HEK293 (cell line): ENCODE results near the gene NPIPA7.
"Not testable (repeated sequence)": the region's sequence is repeated elsewhere in the genome, so short reads cannot be mapped to it uniquely, and the experiment has no call there.

ENCODE experiments used
- CTCF ChIA-PET: fragments of 350-600 bp; formaldehyde crosslinking; extraction: SDS; loops from one replicate; lab custom pipeline; 2021; ENCODE audit warnings: antibody characterized with exemption; lab: Yijun Ruan, JAX
- POLR2A ChIA-PET: fragments of 300-600 bp; formaldehyde crosslinking; extraction: SDS; loops from one replicate; lab custom pipeline; 2020; ENCODE audit warnings: antibody characterized with exemption, inconsistent platforms; lab: Yijun Ruan, JAX
- H3K27ac ChIP-seq: fragments of 200-500 bp; sonication (Bioruptor generic); 2 replicates; pipeline ENCODE4 v1.5.1; 2014; ENCODE audit warnings: low read depth, low read length, control low read depth, inconsistent platforms; ENCODE audit errors: extremely low read depth
- H3K36me3 ChIP-seq, 2 experiments: fragments of 200-500 bp in 1 of 2; sonication (Bioruptor generic) in 1 of 2; 1 replicate in 1 of 2; 2 replicates in 1 of 2; pipeline ENCODE4 v1.5.1; 2014 to 2017; ENCODE audit warnings: inconsistent platforms in 2 of 2, low read length in 2 of 2; ENCODE audit not compliant: control insufficient read depth in 2 of 2, insufficient read depth in 1 of 2
- H3K4me1 ChIP-seq: fragments of 200-500 bp; sonication (Bioruptor generic); 2 replicates; pipeline ENCODE4 v1.5.1; 2014; ENCODE audit warnings: mild to moderate bottlenecking, low read length, inconsistent platforms; ENCODE audit not compliant: control insufficient read depth, insufficient read depth
- H3K4me3 ChIP-seq: 2 replicates; pipeline ENCODE4 v1.5.1; 2011; ENCODE audit warnings: low read depth, mild to moderate bottlenecking, control low read depth, low read length, moderate library complexity
- H3K9me3 ChIP-seq: fragments of 200-500 bp; sonication (Bioruptor generic); 2 replicates; pipeline ENCODE4 v1.5.1; 2014; ENCODE audit warnings: low read depth, low read length, inconsistent platforms; ENCODE audit not compliant: control insufficient read depth, insufficient read depth

The NPIPA7 gene

GRCh38 chr16:16420515-16420914 lies 41.6 kb downstream of the NPIPA7 start:
- H3K4me1 ChIP-seq, POLR2A ChIA-PET, H3K4me3 ChIP-seq, CTCF ChIA-PET, H3K27ac ChIP-seq, H3K36me3 ChIP-seq, H3K9me3 ChIP-seq: not testable (repeated sequence)

GRCh38 chr16:16425146-16425545 lies 46.2 kb downstream of the NPIPA7 start:
- H3K27ac ChIP-seq, H3K36me3 ChIP-seq, POLR2A ChIA-PET, H3K9me3 ChIP-seq, H3K4me3 ChIP-seq, CTCF ChIA-PET, H3K4me1 ChIP-seq: not testable (repeated sequence)

GRCh38 chr16:16431135-16431534 lies 52.2 kb downstream of the NPIPA7 start:
- H3K27ac ChIP-seq, H3K36me3 ChIP-seq, CTCF ChIA-PET, POLR2A ChIA-PET, H3K9me3 ChIP-seq, H3K4me1 ChIP-seq, H3K4me3 ChIP-seq: not testable (repeated sequence)

- H3K4me1 ChIP-seq, CTCF ChIA-PET, H3K4me3 ChIP-seq: not testable (repeated sequence)
These were observed 55.8 kb downstream of the NPIPA7 start for GRCh38 chr16:16434711-16435110.

GRCh38 chr16:16441401-16441800 lies 62.5 kb downstream of the NPIPA7 start:
- H3K4me3 ChIP-seq, H3K4me1 ChIP-seq, H3K36me3 ChIP-seq, POLR2A ChIA-PET, CTCF ChIA-PET, H3K27ac ChIP-seq, H3K9me3 ChIP-seq: not testable (repeated sequence)

More at GRCh38 chr16:16434711-16435110, 55.8 kb downstream of the NPIPA7 start:
- POLR2A ChIA-PET, H3K27ac ChIP-seq, H3K36me3 ChIP-seq, H3K9me3 ChIP-seq: not testable (repeated sequence)
